HEK293 (cell line): ENCODE measurements around the gene MARK3.

Source experiments
- CTCF ChIA-PET: fragments of 350-600 bp; formaldehyde crosslinking; extraction: SDS; loops from one replicate; lab custom pipeline; 2021; ENCODE audit warnings: antibody characterized with exemption; lab: Yijun Ruan, JAX
- POLR2A ChIA-PET: fragments of 300-600 bp; formaldehyde crosslinking; extraction: SDS; loops from one replicate; lab custom pipeline; 2020; ENCODE audit warnings: antibody characterized with exemption, inconsistent platforms; lab: Yijun Ruan, JAX
- H3K27ac ChIP-seq: fragments of 200-500 bp; sonication (Bioruptor generic); 2 replicates; pipeline ENCODE4 v1.5.1; 2014; ENCODE audit warnings: low read depth, low read length, control low read depth, inconsistent platforms; ENCODE audit errors: extremely low read depth
- H3K36me3 ChIP-seq, 2 experiments: fragments of 200-500 bp in 1 of 2; sonication (Bioruptor generic) in 1 of 2; 1 replicate in 1 of 2; 2 replicates in 1 of 2; pipeline ENCODE4 v1.5.1; 2014 to 2017; ENCODE audit warnings: inconsistent platforms in 2 of 2, low read length in 2 of 2; ENCODE audit not compliant: control insufficient read depth in 2 of 2, insufficient read depth in 1 of 2
- H3K4me1 ChIP-seq: fragments of 200-500 bp; sonication (Bioruptor generic); 2 replicates; pipeline ENCODE4 v1.5.1; 2014; ENCODE audit warnings: mild to moderate bottlenecking, low read length, inconsistent platforms; ENCODE audit not compliant: control insufficient read depth, insufficient read depth
- H3K4me3 ChIP-seq: 2 replicates; pipeline ENCODE4 v1.5.1; 2011; ENCODE audit warnings: low read depth, mild to moderate bottlenecking, control low read depth, low read length, moderate library complexity
- H3K9me3 ChIP-seq: fragments of 200-500 bp; sonication (Bioruptor generic); 2 replicates; pipeline ENCODE4 v1.5.1; 2014; ENCODE audit warnings: low read depth, low read length, inconsistent platforms; ENCODE audit not compliant: control insufficient read depth, insufficient read depth
- CTCF ChIP-seq: fragments of 450-650 bp; formaldehyde crosslinking; IDR thresholded peaks from 2 replicates; pipeline ENCODE4 v1.5.1; 2016; ENCODE audit warnings: missing biosample characterization, missing genetic modification characterization
- KLF9 ChIP-seq: fragments of 450-650 bp; formaldehyde crosslinking; IDR thresholded peaks from 2 replicates; pipeline ENCODE4 v1.5.1; 2016; ENCODE audit warnings: missing biosample characterization, missing genetic modification characterization, low read depth
- MZF1 ChIP-seq: fragments of 450-650 bp; formaldehyde crosslinking; IDR thresholded peaks from 2 replicates; pipeline ENCODE4 v1.5.1; 2017; ENCODE audit warnings: missing biosample characterization, missing genetic modification characterization, borderline replicate concordance
- OSR2 ChIP-seq: fragments of 450-650 bp; formaldehyde crosslinking; IDR thresholded peaks from 2 replicates; pipeline ENCODE4 v1.5.1; 2016; ENCODE audit warnings: missing biosample characterization, missing genetic modification characterization
- PATZ1 ChIP-seq: fragments of 450-650 bp; formaldehyde crosslinking; IDR thresholded peaks from 2 replicates; pipeline ENCODE4 v1.5.1; 2016; ENCODE audit warnings: missing biosample characterization, missing genetic modification characterization
- PRDM1 ChIP-seq: fragments of 450-650 bp; formaldehyde crosslinking; IDR thresholded peaks from 2 replicates; pipeline ENCODE4; 2016; ENCODE audit warnings: missing biosample characterization, missing genetic modification characterization
- PRDM10 ChIP-seq: fragments of 450-650 bp; formaldehyde crosslinking; IDR thresholded peaks from 2 replicates; pipeline ENCODE4 v1.5.1; 2016; ENCODE audit warnings: missing biosample characterization, missing genetic modification characterization
- SP2 ChIP-seq: fragments of 450-650 bp; formaldehyde crosslinking; IDR thresholded peaks from 2 replicates; pipeline ENCODE4 v1.5.1; 2016; ENCODE audit warnings: missing biosample characterization, missing genetic modification characterization
- ZBTB17 ChIP-seq: fragments of 450-650 bp; formaldehyde crosslinking; IDR thresholded peaks from 2 replicates; pipeline ENCODE4 v1.5.1; 2016; ENCODE audit warnings: missing biosample characterization, missing genetic modification characterization
- ZNF10 ChIP-seq: fragments of 450-650 bp; formaldehyde crosslinking; IDR thresholded peaks from 2 replicates; pipeline ENCODE4 v1.5.1; 2017; ENCODE audit warnings: missing biosample characterization, missing genetic modification characterization
- ZNF146 ChIP-seq: fragments of 450-650 bp; formaldehyde crosslinking; IDR thresholded peaks from 2 replicates; pipeline ENCODE4 v1.5.1; 2016; ENCODE audit warnings: missing biosample characterization, missing genetic modification characterization
- ZNF48 ChIP-seq: fragments of 450-650 bp; formaldehyde crosslinking; IDR thresholded peaks from 2 replicates; pipeline ENCODE4 v1.5.1; 2016; ENCODE audit warnings: missing biosample characterization, missing genetic modification characterization
- ZNF488 ChIP-seq: fragments of 450-650 bp; formaldehyde crosslinking; IDR thresholded peaks from 2 replicates; pipeline ENCODE4 v1.5.1; 2016; ENCODE audit warnings: missing biosample characterization, missing genetic modification characterization
- ZNF510 ChIP-seq: fragments of 450-650 bp; formaldehyde crosslinking; IDR thresholded peaks from 2 replicates; pipeline ENCODE4 v1.5.1; 2018; ENCODE audit warnings: mild to moderate bottlenecking, missing genetic modification characterization, missing biosample characterization; ENCODE audit not compliant: insufficient replicate concordance
- ZNF521 ChIP-seq: fragments of 450-650 bp; formaldehyde crosslinking; IDR thresholded peaks from 2 replicates; pipeline ENCODE4 v1.5.1; 2017; ENCODE audit warnings: missing biosample characterization, mild to moderate bottlenecking, missing genetic modification characterization
- ZNF544 ChIP-seq: fragments of 450-650 bp; formaldehyde crosslinking; IDR thresholded peaks from 2 replicates; pipeline ENCODE4 v1.5.0; 2017; ENCODE audit warnings: missing biosample characterization, missing genetic modification characterization
- ZNF548 ChIP-seq: fragments of 450-650 bp; formaldehyde crosslinking; IDR thresholded peaks from 2 replicates; pipeline ENCODE4 v1.5.1; 2016; ENCODE audit warnings: missing biosample characterization, missing genetic modification characterization
- ZNF558 ChIP-seq: fragments of 450-650 bp; formaldehyde crosslinking; IDR thresholded peaks from 2 replicates; pipeline ENCODE4 v1.5.1; 2016; ENCODE audit warnings: missing biosample characterization, missing genetic modification characterization
- ZNF560 ChIP-seq: fragments of 450-650 bp; formaldehyde crosslinking; IDR thresholded peaks from 2 replicates; pipeline ENCODE4 v1.5.1; 2017; ENCODE audit warnings: missing biosample characterization, missing genetic modification characterization, borderline replicate concordance
- ZNF585B ChIP-seq: fragments of 450-650 bp; formaldehyde crosslinking; IDR thresholded peaks from 2 replicates; pipeline ENCODE4 v1.5.1; 2016; ENCODE audit warnings: missing biosample characterization, missing genetic modification characterization
- ZNF600 ChIP-seq: fragments of 450-650 bp; formaldehyde crosslinking; IDR thresholded peaks from 2 replicates; pipeline ENCODE4 v1.5.1; 2016; ENCODE audit warnings: missing biosample characterization, missing genetic modification characterization
- ZNF76 ChIP-seq: fragments of 450-650 bp; formaldehyde crosslinking; IDR thresholded peaks from 2 replicates; pipeline ENCODE4; 2016; ENCODE audit warnings: low read depth, missing biosample characterization, missing genetic modification characterization, borderline replicate concordance
- ZNF776 ChIP-seq: fragments of 450-650 bp; formaldehyde crosslinking; IDR thresholded peaks from 2 replicates; pipeline ENCODE4 v1.5.0; 2017; ENCODE audit warnings: missing biosample characterization, missing genetic modification characterization, borderline replicate concordance
- ZSCAN5A ChIP-seq: fragments of 450-650 bp; formaldehyde crosslinking; IDR thresholded peaks from 2 replicates; pipeline ENCODE4 v1.5.1; 2016; ENCODE audit warnings: missing biosample characterization, missing genetic modification characterization
- TF ChIP-seq, protein P1 (sequence below): fragments of 450-650 bp; formaldehyde crosslinking; IDR thresholded peaks from 2 replicates; pipeline ENCODE4 v1.5.1; 2016; ENCODE audit warnings: missing biosample characterization, missing genetic modification characterization

MARK3 gene

DNA sequence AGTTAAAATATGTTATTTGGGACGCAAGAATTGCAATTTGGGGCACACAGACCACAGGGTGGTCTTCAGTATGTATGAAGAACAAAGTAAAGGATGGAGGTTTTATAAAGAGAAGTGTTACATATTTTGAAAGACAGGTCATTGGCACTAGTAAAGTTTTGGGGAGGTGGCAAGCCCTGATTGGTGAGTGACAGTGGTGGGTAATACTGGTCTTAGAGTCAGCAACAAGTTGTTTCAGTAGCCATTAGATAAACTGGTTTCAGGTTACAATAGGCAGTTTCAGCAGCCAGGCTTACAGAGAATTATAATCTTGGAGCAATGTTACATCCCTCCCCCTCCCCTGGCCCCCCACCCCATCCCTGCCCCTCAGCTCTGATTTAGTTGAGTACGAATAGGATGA is 17.5 kb downstream of the MARK3 start (continued):
- TF ChIP-seq, protein P1, sequence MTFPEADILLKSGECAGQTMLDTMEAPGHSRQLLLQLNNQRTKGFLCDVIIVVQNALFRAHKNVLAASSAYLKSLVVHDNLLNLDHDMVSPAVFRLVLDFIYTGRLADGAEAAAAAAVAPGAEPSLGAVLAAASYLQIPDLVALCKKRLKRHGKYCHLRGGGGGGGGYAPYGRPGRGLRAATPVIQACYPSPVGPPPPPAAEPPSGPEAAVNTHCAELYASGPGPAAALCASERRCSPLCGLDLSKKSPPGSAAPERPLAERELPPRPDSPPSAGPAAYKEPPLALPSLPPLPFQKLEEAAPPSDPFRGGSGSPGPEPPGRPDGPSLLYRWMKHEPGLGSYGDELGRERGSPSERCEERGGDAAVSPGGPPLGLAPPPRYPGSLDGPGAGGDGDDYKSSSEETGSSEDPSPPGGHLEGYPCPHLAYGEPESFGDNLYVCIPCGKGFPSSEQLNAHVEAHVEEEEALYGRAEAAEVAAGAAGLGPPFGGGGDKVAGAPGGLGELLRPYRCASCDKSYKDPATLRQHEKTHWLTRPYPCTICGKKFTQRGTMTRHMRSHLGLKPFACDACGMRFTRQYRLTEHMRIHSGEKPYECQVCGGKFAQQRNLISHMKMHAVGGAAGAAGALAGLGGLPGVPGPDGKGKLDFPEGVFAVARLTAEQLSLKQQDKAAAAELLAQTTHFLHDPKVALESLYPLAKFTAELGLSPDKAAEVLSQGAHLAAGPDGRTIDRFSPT (tag by site-specific recombination) = peak; percentile 69; the same call in 1 of the 2 replicates
- no peak for TF ChIP-seq ZNF488 (tag by site-specific recombination)
- TF ChIP-seq KLF9 = no peak
- TF ChIP-seq ZNF521 (tag by site-specific recombination) = no peak
- no peak for TF ChIP-seq ZNF776 (tag by site-specific recombination)
- TF ChIP-seq ZNF558 = no peak
- no peak for TF ChIP-seq MZF1 (tag by site-specific recombination)
- TF ChIP-seq ZNF548 (tag by site-specific recombination) = no peak
- TF ChIP-seq ZNF146 (tag by site-specific recombination) = no peak
- TF ChIP-seq SP2 = no peak
- no peak for TF ChIP-seq ZNF10
- TF ChIP-seq ZNF585B = no peak
- TF ChIP-seq ZNF560 (tag by site-specific recombination) = no peak
- TF ChIP-seq ZNF510 (tag by site-specific recombination) = no peak
- TF ChIP-seq ZNF76 = no peak
- no peak for TF ChIP-seq ZBTB17 (tag by site-specific recombination)
- no peak for TF ChIP-seq ZNF48
- TF ChIP-seq CTCF (tag by site-specific recombination) = no peak
- TF ChIP-seq, all 188 proteins: peak for 10

DNA sequence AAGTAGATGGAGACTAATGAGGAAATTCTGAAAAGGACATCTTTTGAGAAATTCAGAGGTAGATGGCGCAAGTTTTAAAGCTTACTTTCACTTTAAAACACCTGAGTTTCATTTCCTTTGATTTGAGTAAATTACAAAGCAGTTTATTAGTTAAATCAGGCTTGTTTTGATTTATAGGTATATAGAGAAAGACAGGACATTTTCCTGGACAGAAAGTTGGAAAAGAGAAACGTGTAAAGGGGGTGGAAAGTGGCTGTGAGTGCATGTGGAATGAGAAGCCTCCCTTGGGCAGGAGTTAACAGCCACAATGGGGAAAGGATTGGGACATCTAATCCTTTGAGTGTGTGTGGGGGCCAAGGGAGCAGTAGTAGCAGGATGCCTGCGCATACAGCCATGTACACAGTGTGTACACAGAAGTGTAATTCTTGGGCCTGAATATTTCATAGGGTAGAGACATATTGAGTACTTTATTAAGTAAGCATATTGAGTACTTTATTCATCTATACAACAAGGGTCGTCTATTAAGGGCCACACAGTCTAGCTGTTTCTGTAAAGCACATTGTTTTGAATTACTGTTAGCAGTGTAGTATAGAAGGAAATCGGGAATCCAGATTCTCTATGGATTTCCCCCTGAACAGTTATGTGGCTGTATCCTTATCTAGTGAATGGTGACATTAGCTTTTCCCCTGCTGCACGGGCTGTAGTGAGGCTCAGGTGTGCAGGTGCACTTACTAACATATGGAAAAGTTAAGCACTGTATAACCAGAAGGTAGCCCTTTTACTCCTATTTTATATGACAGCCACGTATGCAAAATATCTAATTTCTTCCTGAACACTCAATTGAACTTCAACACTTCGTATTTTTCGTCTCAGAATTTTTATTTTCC is 19.1 kb downstream of the MARK3 start:
- Histone ChIP-seq H3K4me3 (no peak overlapping the region), H3K27ac (no peak overlapping the region)
- TF ChIP-seq ZNF544 (tag by site-specific recombination) = no peak
- no peak for TF ChIP-seq ZNF548 (tag by site-specific recombination)
- 0 out of 2 replicates have a peak, but pooled peaks have one; percentile 18 for TF ChIP-seq ZNF600 (tag by site-specific recombination)
- no peak for TF ChIP-seq ZSCAN5A (tag by site-specific recombination)
- peak; percentile 51 for TF ChIP-seq OSR2 (tag by site-specific recombination)
- TF ChIP-seq PRDM1 (tag by site-specific recombination) = peak; percentile 92
- TF ChIP-seq PRDM10 (tag by site-specific recombination) = peak; percentile 68
- peak; percentile 23; the same call in 1 of the 2 replicates for TF ChIP-seq PATZ1 (tag by site-specific recombination)

More for the DNA sequence above, 19.1 kb downstream of the MARK3 start:
- no peaks in the 10 kb centered on the region for H3K9me3 ChIP-seq
- H3K4me1 ChIP-seq = peaks cover 41% of the 10 kb centered on the region
- ChIA-PET CTCF (interaction anchor here (0.6 to 3.9 kb wide), 3 partner anchors 12 to 57 kb away, joined by 3 to 49 read pairs (median 4); no protein-coding TSS in a partner anchor), POLR2A (no interaction called here)
- peaks cover 13 to 15% of the 10 kb centered on the region in 2 experiments; a peak in 2 of 3 replicates for H3K36me3 ChIP-seq
